Activated CD4-positive, alpha-beta memory T cell treated with anti-CD3 and anti-CD28 coated beads, Interleukin-2, amount 10 ng/mL, durations not matched to agents 7 days and 5 days (primary cell): ENCODE results near the gene ARFIP2. TPM values are rescaled to one million over a fixed set of nuclear protein-coding genes. Genes with fewer than 3 reads are reported as not detected.

Experiments
- CTCF ChIA-PET: fragments of 350-600 bp; sonication (Branson Sonifier 250); formaldehyde crosslinking; loops from one replicate; lab custom pipeline; 2021; ENCODE audit warnings: antibody characterized with exemption, inconsistent platforms; lab: Charles Lee
- POLR2A ChIA-PET: fragments of 350-600 bp; sonication (Branson Sonifier 250); formaldehyde crosslinking; loops from one replicate; lab custom pipeline; 2021; ENCODE audit warnings: antibody characterized with exemption; lab: Charles Lee
- DNase-seq: peaks from one replicate; pipeline ENCODE4 v3.0.0-alpha.2; 2020
- H3K27ac Mint-ChIP-seq: one replicate; pipeline ENCODE4 v1.8.0; 2021; ENCODE audit warnings: mild to moderate bottlenecking, mixed read lengths
- H3K27me3 Mint-ChIP-seq: one replicate; pipeline ENCODE4 v1.8.0; 2021; ENCODE audit warnings: mixed read lengths
- H3K36me3 Mint-ChIP-seq: one replicate; pipeline ENCODE4 v1.8.0; 2021; ENCODE audit warnings: low read depth, mixed read lengths
- H3K4me1 Mint-ChIP-seq: one replicate; pipeline ENCODE4 v1.8.0; 2021; ENCODE audit warnings: mixed read lengths
- H3K4me3 Mint-ChIP-seq: one replicate; pipeline ENCODE4 v1.8.0; 2021; ENCODE audit warnings: mild to moderate bottlenecking, mixed read lengths
- H3K9me3 Mint-ChIP-seq: one replicate; pipeline ENCODE4 v1.8.0; 2021; ENCODE audit warnings: mixed read lengths
- total RNA-seq, 2 experiments: library from RNA; stranded (reverse); gene quantifications; one replicate each; pipeline ENCODE4 v1.2.3, GENCODE V29; 2021

The ARFIP2 gene
- total RNA-seq, 2 experiments from 2014 or later = 38.5 to 39.2 TPM

- ChIA-PET POLR2A (interaction anchor here (0.8 kb wide), 1 partner anchor 16 kb away, joined by 3 read pairs; no protein-coding TSS in a partner anchor), CTCF (interaction anchor here (2.0 kb wide), 1 partner anchor 15 kb away, joined by 10 read pairs; no protein-coding TSS in a partner anchor)
- Mint-ChIP-seq H3K4me3 (no peak overlapping the region), H3K36me3 (no peaks in the 10 kb centered on the region), H3K9me3 (no peaks in the 10 kb centered on the region), H3K27me3 (no peaks in the 10 kb centered on the region), H3K4me1 (no peaks in the 10 kb centered on the region), H3K27ac (no peak overlapping the region)
- no peak for DNase-seq
Observed at GRCh38 chr11:6458352-6459098, 22.6 kb downstream of the ARFIP2 start.

DNA sequence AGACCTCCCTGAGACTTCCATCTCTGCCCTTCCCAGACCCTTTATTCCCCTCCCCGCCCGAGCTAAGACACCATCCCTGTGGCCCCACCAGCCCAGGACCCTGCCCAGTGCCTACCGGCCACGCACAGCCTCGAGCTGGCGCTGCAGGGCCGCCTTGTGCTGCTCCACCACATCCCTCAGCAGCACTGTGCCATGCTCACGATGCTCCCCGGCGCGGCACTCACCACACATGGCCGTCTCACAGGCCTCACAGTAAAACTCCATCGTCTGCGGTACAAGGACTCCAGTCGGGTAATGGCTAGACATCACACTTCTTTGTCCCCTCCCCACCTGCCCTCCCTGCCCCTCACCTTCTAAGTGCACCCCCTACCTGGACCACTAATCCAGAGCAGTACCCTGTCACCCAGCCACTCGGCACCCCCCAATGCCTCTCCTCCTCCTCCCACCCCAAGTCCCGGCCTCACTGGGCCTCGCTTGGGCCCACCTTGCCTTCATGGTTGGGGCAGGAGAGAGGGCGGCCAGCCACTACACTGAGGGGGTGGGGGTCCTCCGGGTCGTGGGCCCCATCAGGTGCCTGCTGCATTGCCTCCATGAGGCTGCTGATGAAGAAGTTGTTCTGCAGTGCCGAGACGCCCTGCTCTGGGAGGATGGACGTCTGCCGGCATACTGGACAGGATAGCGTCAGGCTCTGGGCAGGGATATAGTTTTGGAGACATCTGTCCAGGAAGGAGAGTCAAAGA is 23.4 kb downstream of the ARFIP2 start:
- no peaks in the 10 kb centered on the region for H3K9me3 Mint-ChIP-seq
- no peaks in the 10 kb centered on the region for H3K27me3 Mint-ChIP-seq
- no peak overlapping the region for H3K4me3 Mint-ChIP-seq
- H3K36me3 Mint-ChIP-seq = no peaks in the 10 kb centered on the region
- no peak overlapping the region for H3K27ac Mint-ChIP-seq
- no peaks in the 10 kb centered on the region for H3K4me1 Mint-ChIP-seq
- no peak for DNase-seq
- POLR2A ChIA-PET = no interaction called here
- CTCF ChIA-PET = interaction anchor here (6.0 kb wide), 1 partner anchor 14 kb away, joined by 36 read pairs; no protein-coding TSS in a partner anchor

DNA sequence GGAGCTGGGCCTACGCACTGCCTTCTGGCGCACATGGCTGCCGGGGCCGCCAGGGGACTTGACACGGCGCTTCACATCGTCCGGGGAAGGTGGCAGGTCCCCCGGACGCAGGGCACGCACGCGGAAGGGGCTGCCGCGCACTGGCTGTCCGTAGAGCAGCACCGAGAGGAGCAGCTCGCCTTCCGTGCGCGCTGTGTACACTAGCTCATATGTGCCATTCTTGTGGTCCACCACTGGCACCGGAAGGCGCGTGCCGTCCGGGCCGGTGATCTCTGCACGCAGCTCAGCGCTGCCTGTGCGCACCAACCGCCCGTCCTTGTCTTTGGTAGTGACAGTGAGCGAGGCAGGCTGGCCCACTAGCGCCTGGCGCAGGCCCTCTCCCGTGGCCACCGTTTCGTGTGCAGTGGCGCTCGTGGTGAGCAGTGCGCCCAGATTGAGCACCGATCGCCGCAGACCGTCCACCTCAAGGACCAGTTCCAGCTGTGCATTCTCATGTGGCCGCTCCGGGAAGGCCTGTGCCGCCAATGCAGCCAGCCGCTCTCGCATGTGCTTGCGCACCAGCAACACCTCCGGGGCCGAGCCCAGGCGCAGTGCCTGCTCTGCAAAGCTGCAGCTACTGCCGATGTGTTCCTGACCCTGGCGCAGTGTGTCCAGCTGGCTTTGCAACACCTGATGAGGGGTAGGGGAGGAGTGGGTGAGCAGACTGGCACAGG is 24.6 kb downstream of the ARFIP2 start:
- H3K4me1 Mint-ChIP-seq = no peaks in the 10 kb centered on the region
- DNase-seq = no peak
- H3K4me3 Mint-ChIP-seq = no peak overlapping the region
- POLR2A ChIA-PET = no interaction called here
- no peaks in the 10 kb centered on the region for H3K27me3 Mint-ChIP-seq
- CTCF ChIA-PET = interaction anchor here (6.0 kb wide), 1 partner anchor 13 kb away, joined by 36 read pairs; no protein-coding TSS in a partner anchor
- H3K9me3 Mint-ChIP-seq = no peaks in the 10 kb centered on the region
- no peaks in the 10 kb centered on the region for H3K36me3 Mint-ChIP-seq
- H3K27ac Mint-ChIP-seq = no peak overlapping the region

DNA sequence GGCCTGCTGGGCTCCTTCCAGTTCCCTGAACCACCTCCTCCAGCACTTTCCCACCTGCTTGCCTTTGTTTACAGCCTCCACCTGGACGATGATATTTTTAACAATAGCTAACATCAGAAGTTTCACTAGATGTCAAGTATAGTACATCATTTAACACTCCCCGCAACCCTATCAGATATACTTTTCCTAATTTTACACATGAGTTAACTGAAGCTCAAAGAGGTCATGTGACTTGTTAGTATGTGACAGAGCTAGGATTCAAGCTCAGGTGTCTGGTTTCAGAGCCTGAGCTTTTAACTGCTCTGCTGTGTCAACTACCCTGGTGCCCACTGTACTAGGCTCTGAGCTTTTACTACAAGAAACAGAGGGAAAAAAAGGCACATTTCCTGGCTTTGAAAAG is 26.1 kb downstream of the ARFIP2 start:
- Mint-ChIP-seq H3K4me1 (no peaks in the 10 kb centered on the region), H3K9me3 (no peaks in the 10 kb centered on the region), H3K4me3 (no peak overlapping the region), H3K36me3 (no peaks in the 10 kb centered on the region), H3K27me3 (no peaks in the 10 kb centered on the region), H3K27ac (no peak overlapping the region)
- ChIA-PET CTCF (interaction anchor here (1.3 to 6.0 kb wide), 2 partner anchors 12 to 76 kb away, joined by 4 to 36 read pairs; no protein-coding TSS in a partner anchor), POLR2A (no interaction called here)
- no peak for DNase-seq

DNA sequence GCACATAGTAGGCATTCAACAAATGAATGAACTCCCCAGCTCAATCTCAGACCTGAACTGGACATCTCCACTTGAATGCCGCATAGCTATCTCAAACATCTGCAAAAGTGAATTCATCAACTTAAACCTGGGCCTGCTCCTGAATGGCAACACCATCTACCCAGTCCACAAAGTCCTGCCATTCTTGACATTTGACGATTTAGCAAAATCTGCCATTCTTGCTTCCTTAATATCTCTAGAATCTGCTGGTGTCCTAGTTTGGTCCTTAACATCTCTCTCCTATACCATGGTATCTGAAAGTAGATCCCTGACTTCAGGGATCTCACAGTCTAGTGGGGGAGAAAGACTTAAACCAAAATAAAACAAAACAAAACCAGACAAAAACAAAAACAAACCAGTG is 28.0 kb downstream of the ARFIP2 start:
- no peaks in the 10 kb centered on the region for H3K36me3 Mint-ChIP-seq
- no peaks in the 10 kb centered on the region for H3K27me3 Mint-ChIP-seq
- H3K4me1 Mint-ChIP-seq = no peaks in the 10 kb centered on the region
- ChIA-PET CTCF (interaction anchor here (1.3 to 6.0 kb wide), 2 partner anchors 10 to 74 kb away, joined by 6 to 36 read pairs; no protein-coding TSS in a partner anchor), POLR2A (interaction anchor here (1.7 kb wide), 1 partner anchor 74 kb away, joined by 5 read pairs; no protein-coding TSS in a partner anchor)
- DNase-seq = no peak
- H3K9me3 Mint-ChIP-seq = no peaks in the 10 kb centered on the region
- no peak overlapping the region for H3K4me3 Mint-ChIP-seq
- H3K27ac Mint-ChIP-seq = no peak overlapping the region

GRCh38 chr11:6452219-6452618 is 28.9 kb downstream of the ARFIP2 start:
- no peak for DNase-seq
- POLR2A ChIA-PET = interaction anchor here (1.7 kb wide), 1 partner anchor 73 kb away, joined by 5 read pairs; no protein-coding TSS in a partner anchor
- H3K36me3 Mint-ChIP-seq = no peaks in the 10 kb centered on the region
- CTCF ChIA-PET = interaction anchor here (0.9 to 6.0 kb wide), 3 partner anchors 9 to 73 kb away, joined by 3 to 36 read pairs (median 6); no protein-coding TSS in a partner anchor
- H3K4me3 Mint-ChIP-seq = no peak overlapping the region
- no peaks in the 10 kb centered on the region for H3K27me3 Mint-ChIP-seq
- H3K4me1 Mint-ChIP-seq = no peaks in the 10 kb centered on the region
- no peaks in the 10 kb centered on the region for H3K9me3 Mint-ChIP-seq
- no peak overlapping the region for H3K27ac Mint-ChIP-seq

- peaks cover 3% of the 10 kb centered on the region for H3K27me3 Mint-ChIP-seq
- H3K9me3 Mint-ChIP-seq = no peaks in the 10 kb centered on the region
- H3K4me3 Mint-ChIP-seq = no peak overlapping the region
- DNase-seq = no peak
- no peaks in the 10 kb centered on the region for H3K36me3 Mint-ChIP-seq
- H3K4me1 Mint-ChIP-seq = no peaks in the 10 kb centered on the region
- POLR2A ChIA-PET = no interaction called here
- CTCF ChIA-PET = interaction anchor here (1.2 to 3.4 kb wide), 2 partner anchors 18 to 70 kb away, joined by 3 to 40 read pairs; no protein-coding TSS in a partner anchor
- H3K27ac Mint-ChIP-seq = no peak overlapping the region
Observed at GRCh38 chr11:6448574-6448973, 32.6 kb downstream of the ARFIP2 start.

- Mint-ChIP-seq H3K4me3 (no peak overlapping the region), H3K4me1 (no peaks in the 10 kb centered on the region), H3K27me3 (peaks cover 3% of the 10 kb centered on the region), H3K27ac (no peak overlapping the region), H3K36me3 (no peaks in the 10 kb centered on the region), H3K9me3 (no peaks in the 10 kb centered on the region)
- peak; percentile 62 for DNase-seq
- ChIA-PET POLR2A (interaction anchor here (0.6 to 3.6 kb wide), 7 partner anchors 24 to 92 kb away, joined by 3 to 33 read pairs (median 4); partner anchors contain the start of genes APBB1 and SMPD1), CTCF (interaction anchor here (0.6 to 10.3 kb wide), 36 partner anchors 9 to 302 kb away, joined by 3 to 510 read pairs (median 6); partner anchors contain the start of genes APBB1, ARFIP2, MRPL17 and SMPD1)
Observed at GRCh38 chr11:6443269-6444003, 37.7 kb downstream of the ARFIP2 start.

DNA sequence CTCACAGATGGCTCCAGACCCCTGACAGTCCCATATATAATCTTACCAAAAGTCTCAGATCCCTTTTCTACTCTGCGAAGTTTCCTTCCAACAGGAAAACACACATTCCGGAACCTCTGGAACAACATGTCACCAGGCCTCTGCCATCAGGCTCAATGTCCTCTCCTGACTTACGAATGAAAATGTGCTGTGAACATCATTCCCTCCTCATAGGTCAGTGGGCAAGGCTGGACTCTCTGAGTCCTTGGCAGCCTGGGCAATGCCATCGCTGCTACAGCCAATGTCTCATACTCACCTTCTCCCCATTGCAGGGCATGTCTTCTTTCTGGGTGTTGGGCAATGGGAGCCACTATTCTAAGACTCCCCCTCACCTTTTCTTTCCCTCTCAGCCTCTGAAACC is 38.7 kb downstream of the ARFIP2 start:
- no peak overlapping the region for H3K4me3 Mint-ChIP-seq
- ChIA-PET CTCF (interaction anchor here (0.8 to 10.3 kb wide), 12 partner anchors 12 to 176 kb away, joined by 3 to 510 read pairs (median 15); partner anchors contain the start of genes APBB1, ARFIP2 and TIMM10B), POLR2A (no interaction called here)
- no peaks in the 10 kb centered on the region for H3K9me3 Mint-ChIP-seq
- peaks cover 3% of the 10 kb centered on the region for H3K27me3 Mint-ChIP-seq
- DNase-seq = no peak
- H3K36me3 Mint-ChIP-seq = no peaks in the 10 kb centered on the region
- H3K4me1 Mint-ChIP-seq = no peaks in the 10 kb centered on the region
- no peak overlapping the region for H3K27ac Mint-ChIP-seq

- Mint-ChIP-seq H3K4me1 (peaks cover under 1% of the 10 kb centered on the region), H3K27ac (no peak within 1 kb of the TSS), H3K4me3 (no peak within 1 kb of the TSS), H3K9me3 (no peaks in the 10 kb centered on the region), H3K36me3 (no peaks in the 10 kb centered on the region), H3K27me3 (peaks cover 1% of the 10 kb centered on the region)
- ChIA-PET POLR2A (interaction anchor here (1.0 to 1.3 kb wide), 5 partner anchors 38 to 63 kb away, joined by 3 to 4 read pairs (median 3); partner anchors contain the start of gene TIMM10B), CTCF (interaction anchor here (0.6 to 10.3 kb wide), 5 partner anchors 22 to 61 kb away, joined by 3 to 510 read pairs (median 4); partner anchors contain the start of genes APBB1 and SMPD1)
- no peak for DNase-seq
Observed at GRCh38 chr11:6440906-6441358, 40.2 kb downstream of the ARFIP2 start, which contains the start of gene HPX. TSS of gene HPX (minus strand) at chr11:6440987. CDS start at chr11:6440963, 24 bp downstream.

DNA sequence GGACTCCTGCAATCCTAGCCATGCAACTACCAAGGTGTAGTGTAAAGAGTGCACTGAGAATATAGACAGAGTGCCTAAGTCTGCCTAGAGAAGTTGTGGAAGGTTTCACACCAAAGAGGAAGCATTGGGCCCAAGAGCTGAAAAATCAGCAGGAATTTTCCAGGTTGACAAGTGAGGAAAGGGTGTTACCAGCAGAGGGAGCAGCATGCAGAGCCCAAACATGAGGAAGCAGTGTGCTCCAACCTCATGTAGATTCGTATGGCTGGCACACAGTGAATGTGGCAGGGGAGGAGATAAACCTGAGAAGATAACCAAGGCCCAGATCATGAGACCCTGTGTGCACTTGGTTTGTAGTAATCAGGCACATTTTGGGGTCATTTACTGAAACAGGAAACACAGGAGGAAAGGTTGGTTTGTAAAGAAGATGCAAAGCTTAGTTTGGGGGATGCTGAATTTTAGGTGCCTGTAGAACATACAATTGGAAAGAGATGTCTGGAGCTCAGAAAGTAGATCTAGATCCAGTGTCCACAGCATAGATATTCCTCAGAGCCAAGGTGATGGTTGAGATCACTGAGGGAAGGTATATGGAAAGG is 42.1 kb downstream of the ARFIP2 start:
- Mint-ChIP-seq H3K4me1 (peaks cover 4% of the 10 kb centered on the region), H3K27ac (no peak overlapping the region), H3K4me3 (no peak overlapping the region), H3K36me3 (no peaks in the 10 kb centered on the region), H3K9me3 (no peaks in the 10 kb centered on the region), H3K27me3 (no peaks in the 10 kb centered on the region)
- peak; percentile 32 for DNase-seq
- ChIA-PET POLR2A (interaction anchor here (0.9 to 2.6 kb wide), 6 partner anchors 20 to 60 kb away, joined by 3 to 14 read pairs (median 5); partner anchors contain the start of genes ARFIP2, SMPD1 and TIMM10B), CTCF (interaction anchor here (1.0 to 10.3 kb wide), 9 partner anchors 8 to 66 kb away, joined by 3 to 510 read pairs (median 5); partner anchors contain the start of genes APBB1, ARFIP2, SMPD1 and TIMM10B)
